Keratinocyte (primary cell): ENCODE measurements around the gene NKAPD1. TPM values are rescaled to one million over a fixed set of nuclear protein-coding genes. Genes with fewer than 3 reads are reported as not detected.

Experiments used
- DNase-seq: peaks from one replicate; pipeline ENCODE4 v3.0.0-alpha.2; 2011; ENCODE audit warnings: low read depth, missing footprints, low spot score
- FAIRE-seq: peaks from 2 replicates; lab custom pipeline; 2011; peaks lifted over from hg19 to GRCh38; lab: Jason Lieb, UNC
- H2AFZ ChIP-seq: 2 replicates; pipeline ENCODE4 v1.6.0; 2012; ENCODE audit warnings: low read length, control low read depth, inconsistent platforms; ENCODE audit not compliant: control insufficient read depth
- H3K27ac ChIP-seq: 2 replicates; pipeline ENCODE4 v1.5.1; 2011; ENCODE audit warnings: low read length; ENCODE audit not compliant: control insufficient read depth, insufficient read depth
- H3K27me3 ChIP-seq: 3 replicates; pipeline ENCODE4 v1.6.0; 2011; ENCODE audit warnings: low read length; ENCODE audit not compliant: control insufficient read depth, insufficient read depth; ENCODE audit errors: extremely low read depth
- H3K36me3 ChIP-seq, 2 experiments: 2 replicates in 1 of 2; 3 replicates in 1 of 2; pipeline ENCODE4 v1.5.1; 2011; ENCODE audit warnings: low read length in 2 of 2, mild to moderate bottlenecking in 1 of 2; ENCODE audit not compliant: control insufficient read depth in 2 of 2, insufficient read depth in 2 of 2; ENCODE audit errors: extremely low read depth in 1 of 2
- H3K4me1 ChIP-seq: 3 replicates; pipeline ENCODE4 v1.5.1; 2011; ENCODE audit warnings: low read length; ENCODE audit not compliant: control insufficient read depth, insufficient read depth; ENCODE audit errors: extremely low read depth
- H3K4me2 ChIP-seq: 3 replicates; pipeline ENCODE4 v1.6.0; 2011; ENCODE audit warnings: low read depth, low read length; ENCODE audit not compliant: control insufficient read depth, insufficient read depth; ENCODE audit errors: extremely low read depth
- H3K4me3 ChIP-seq, 3 experiments: fragments of 200-600 bp in 1 of 3; sonication (generic) in 1 of 3; 2 replicates in 2 of 3; 3 replicates in 1 of 3; pipeline ENCODE4 v1.5.1; 2011 to 2016; ENCODE audit warnings: low read length in 3 of 3, mild to moderate bottlenecking in 3 of 3, control low read depth in 2 of 3, inconsistent platforms in 1 of 3, low read depth in 1 of 3, mixed read lengths in 1 of 3, mixed run types in 1 of 3, moderate library complexity in 1 of 3; ENCODE audit not compliant: control insufficient read depth in 2 of 3, insufficient read depth in 2 of 3; ENCODE audit errors: extremely low read depth in 1 of 3
- H3K79me2 ChIP-seq: 2 replicates; pipeline ENCODE4 v1.6.0; 2012; ENCODE audit warnings: low read length; ENCODE audit not compliant: control insufficient read depth, insufficient read depth
- H3K9ac ChIP-seq: 3 replicates; pipeline ENCODE4 v1.6.0; 2011; ENCODE audit warnings: low read length; ENCODE audit not compliant: control insufficient read depth, insufficient read depth; ENCODE audit errors: extremely low read depth
- H3K9me1 ChIP-seq: 3 replicates; pipeline ENCODE4 v1.6.0; 2011; ENCODE audit warnings: low read length; ENCODE audit not compliant: control insufficient read depth, insufficient read depth; ENCODE audit errors: extremely low read depth
- H3K9me3 ChIP-seq: 2 replicates; pipeline ENCODE4 v1.5.1; 2012; ENCODE audit warnings: low read depth, low read length; ENCODE audit not compliant: control insufficient read depth
- H4K20me1 ChIP-seq: 3 replicates; pipeline ENCODE4 v1.6.0; 2011; ENCODE audit warnings: low read length; ENCODE audit not compliant: control insufficient read depth, insufficient read depth; ENCODE audit errors: extremely low read depth
- EZH2 ChIP-seq: IDR thresholded peaks from one replicate; pipeline ENCODE4 v1.6.1; 2012; ENCODE audit warnings: inconsistent platforms, mild to moderate bottlenecking, low read length, moderate library complexity
- dilution Hi-C: fragments of 300-500 bp; cut with MboI; formaldehyde crosslinking; loops from one replicate; pipeline ENCODE4 v1.7.0; 2020; ENCODE audit warnings: low sequenced_read_pairs; ENCODE audit not compliant: extremely low pct_ligation_motif_present
- polyA plus RNA-seq, 5 experiments: library from polyadenylated mRNA; depleted of rRNA in 3 of 5; stranded (reverse) in 3 of 5; stranded (forward) in 1 of 5; unstranded in 1 of 5; fragments of >200 nt; gene quantifications; 1 replicate in 1 of 5; 2 replicates in 3 of 5; 3 replicates in 1 of 5; pipeline versions ENCODE4 v1.2.1 to v1.2.3, GENCODE V29; 2011 to 2012; ENCODE audit warnings: missing spikeins in 2 of 5, low read depth in 1 of 5, low replicate concordance in 1 of 5
- TF ChIP-seq, protein P1 (sequence below), 3 experiments: IDR thresholded peaks in 1 of 3; conservative IDR thresholded peaks in 1 of 3; optimal IDR thresholded peaks in 1 of 3; 2 replicates in 2 of 3; 3 replicates in 1 of 3; pipeline versions ENCODE3 to v1.5.1; 2011; ENCODE audit warnings: low read length in 3 of 3, mild to moderate bottlenecking in 3 of 3, moderate library complexity in 2 of 3, control low read depth in 1 of 3, inconsistent platforms in 1 of 3; ENCODE audit not compliant: insufficient read depth in 2 of 3; ENCODE audit errors: extremely low read depth in 1 of 3

Gene NKAPD1
- polyA plus RNA-seq, 1 donor (not counting 4 experiments of a cell fraction or from before 2014, with no cell fraction given): 18.9 TPM

- Histone ChIP-seq H3K9me1 (no peaks in the 10 kb centered on the region), H3K9ac (no peak overlapping the region), H2AFZ (no peak overlapping the region), H3K27ac (no peak overlapping the region), H3K4me1 (peaks cover 3% of the 10 kb centered on the region), H3K4me3 (no peak overlapping the region), H3K9me3 (no peaks in the 10 kb centered on the region), H3K4me2 (no peak overlapping the region), H3K27me3 (no peaks in the 10 kb centered on the region), H3K79me2 (no peaks in the 10 kb centered on the region), H3K36me3 (no peaks in the 10 kb centered on the region), H4K20me1 (no peaks in the 10 kb centered on the region)
- DNase-seq (no peak), FAIRE-seq (no peak)
- dilution Hi-C loops: no loop called here
- TF ChIP-seq, protein P1, sequence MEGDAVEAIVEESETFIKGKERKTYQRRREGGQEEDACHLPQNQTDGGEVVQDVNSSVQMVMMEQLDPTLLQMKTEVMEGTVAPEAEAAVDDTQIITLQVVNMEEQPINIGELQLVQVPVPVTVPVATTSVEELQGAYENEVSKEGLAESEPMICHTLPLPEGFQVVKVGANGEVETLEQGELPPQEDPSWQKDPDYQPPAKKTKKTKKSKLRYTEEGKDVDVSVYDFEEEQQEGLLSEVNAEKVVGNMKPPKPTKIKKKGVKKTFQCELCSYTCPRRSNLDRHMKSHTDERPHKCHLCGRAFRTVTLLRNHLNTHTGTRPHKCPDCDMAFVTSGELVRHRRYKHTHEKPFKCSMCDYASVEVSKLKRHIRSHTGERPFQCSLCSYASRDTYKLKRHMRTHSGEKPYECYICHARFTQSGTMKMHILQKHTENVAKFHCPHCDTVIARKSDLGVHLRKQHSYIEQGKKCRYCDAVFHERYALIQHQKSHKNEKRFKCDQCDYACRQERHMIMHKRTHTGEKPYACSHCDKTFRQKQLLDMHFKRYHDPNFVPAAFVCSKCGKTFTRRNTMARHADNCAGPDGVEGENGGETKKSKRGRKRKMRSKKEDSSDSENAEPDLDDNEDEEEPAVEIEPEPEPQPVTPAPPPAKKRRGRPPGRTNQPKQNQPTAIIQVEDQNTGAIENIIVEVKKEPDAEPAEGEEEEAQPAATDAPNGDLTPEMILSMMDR (optimal IDR thresholded peaks at IDR 0.05 in 1 of 3, IDR thresholded peaks at IDR 0.05 in 1 of 3, conservative IDR thresholded peaks at IDR 0.05 in 1 of 3; ENCODE audit: extremely low read depth in 1 of 3, insufficient read depth in 2 of 3, low read length in 3 of 3): no peak
These were observed 29.3 kb downstream of the NKAPD1 start for GRCh38 chr11:112103446-112103845.

- no peaks in the 10 kb centered on the region for H3K27me3 ChIP-seq
- no peaks in the 10 kb centered on the region for H3K36me3 ChIP-seq
- no peaks in the 10 kb centered on the region for H3K79me2 ChIP-seq
- FAIRE-seq (peak; percentile 13), DNase-seq (peak; percentile 50)
- H2AFZ ChIP-seq: no peak overlapping the region
- H3K9me3 ChIP-seq: no peaks in the 10 kb centered on the region
- TF ChIP-seq, protein P1 (optimal IDR thresholded peaks at IDR 0.05 in 1 of 3, IDR thresholded peaks at IDR 0.05 in 1 of 3, conservative IDR thresholded peaks at IDR 0.05 in 1 of 3; ENCODE audit: extremely low read depth in 1 of 3, insufficient read depth in 2 of 3, low read length in 3 of 3): no peak
- TF ChIP-seq EZH2: no peak
- no peak overlapping the region for H3K4me3 ChIP-seq
- no peaks in the 10 kb centered on the region for H4K20me1 ChIP-seq
- peaks cover 3% of the 10 kb centered on the region for H3K4me1 ChIP-seq
- no peak overlapping the region for H3K27ac ChIP-seq
- no peaks in the 10 kb centered on the region for H3K9me1 ChIP-seq
- H3K9ac ChIP-seq: no peak overlapping the region
- H3K4me2 ChIP-seq: no peak overlapping the region
- dilution Hi-C loops: no loop called here
These were observed 32.0 kb downstream of the NKAPD1 start for GRCh38 chr11:112106070-112106469.
